HEK293T (cell line): ENCODE data around the gene DNAJB2.

Experiments used
- BHLHE40 ChIP-seq: fragments of 450-650 bp; IDR thresholded peaks from 2 replicates; pipeline ENCODE4 v1.6.1; 2016; ENCODE audit warnings: mild to moderate bottlenecking, moderate library complexity, borderline replicate concordance
- FOXK2 ChIP-seq: fragments of 450-650 bp; IDR thresholded peaks from 2 replicates; pipeline ENCODE4 v1.6.1; 2016; ENCODE audit warnings: mild to moderate bottlenecking
- FOXM1 ChIP-seq: fragments of 450-650 bp; IDR thresholded peaks from 2 replicates; pipeline ENCODE4 v1.6.1; 2017; ENCODE audit warnings: mild to moderate bottlenecking, borderline replicate concordance
- LEF1 ChIP-seq: fragments of 450-650 bp; IDR thresholded peaks from 2 replicates; pipeline ENCODE4 v1.6.1; 2017; ENCODE audit warnings: mild to moderate bottlenecking, borderline replicate concordance
- SUZ12 ChIP-seq: fragments of 450-650 bp; IDR thresholded peaks from 2 replicates; pipeline ENCODE4 v1.6.1; 2016; ENCODE audit warnings: mild to moderate bottlenecking
- TARDBP ChIP-seq: fragments of 450-650 bp; IDR thresholded peaks from 2 replicates; pipeline ENCODE4 v1.6.1; 2016
- ZNF384 ChIP-seq: fragments of 450-650 bp; IDR thresholded peaks from 2 replicates; pipeline ENCODE4 v1.6.1; 2016

- TF ChIP-seq FOXM1 = no peak
- TF ChIP-seq ZNF384 = no peak
- TF ChIP-seq SUZ12 = no peak
- no peak for TF ChIP-seq TARDBP
- no peak for TF ChIP-seq LEF1
- TF ChIP-seq BHLHE40 = no peak
- no peak for TF ChIP-seq FOXK2
Measured at GRCh38 chr2:219274361-219274921, 4.7 kb upstream of the DNAJB2 start.
